Measurements from ENCODE around the gene FOXP1. TPM values are rescaled to one million over a fixed set of nuclear protein-coding genes. Genes with fewer than 3 reads are reported as not detected.

FOXP1 gene
- total and polyA plus RNA-seq, 2 of the 13 experiments (the other 11 are each of a cell fraction or from before 2014, with no cell fraction given) = 40.4 to 59.0 TPM

- TF ChIP-seq MYPOP (CRISPR knock-in tag; IDR thresholded peaks at IDR 0.05) = peak; percentile 52; the same call in 1 of the 2 replicates
- TF ChIP-seq REXO4 (CRISPR knock-in tag; IDR thresholded peaks at IDR 0.05; ENCODE audit: borderline replicate concordance) = no peak
- no peak for TF ChIP-seq RERE (CRISPR knock-in tag; IDR thresholded peaks at IDR 0.05; ENCODE audit: low read depth)
- TF ChIP-seq NAIF1 (CRISPR knock-in tag; IDR thresholded peaks at IDR 0.05; ENCODE audit: borderline replicate concordance) = no peak
- TF ChIP-seq ZMAT5 (CRISPR knock-in tag; IDR thresholded peaks at IDR 0.05; ENCODE audit: borderline replicate concordance, low read depth) = no peak
- TF ChIP-seq DMTF1 (CRISPR knock-in tag; IDR thresholded peaks at IDR 0.05) = no peak
- no peak for TF ChIP-seq JUN (CRISPR knock-in tag; IDR thresholded peaks at IDR 0.05)
- no peak for TF ChIP-seq ZNF567 (CRISPR knock-in tag; IDR thresholded peaks at IDR 0.05; ENCODE audit: borderline replicate concordance)
- TF ChIP-seq KLF16 (CRISPR knock-in tag; IDR thresholded peaks at IDR 0.05) = no peak
- no peak for TF ChIP-seq CREB1 (IDR thresholded peaks at IDR 0.05)
- TF ChIP-seq CREB1 (CRISPR knock-in tag; IDR thresholded peaks at IDR 0.05) = no peak
- TF ChIP-seq ZBTB38 (CRISPR knock-in tag; IDR thresholded peaks at IDR 0.05) = no peak; the same call in 1 of the 2 replicates
- TF ChIP-seq PITX1 (CRISPR knock-in tag; IDR thresholded peaks at IDR 0.05) = no peak
- TF ChIP-seq ZNF280D (CRISPR knock-in tag; IDR thresholded peaks at IDR 0.05) = no peak
Measured at GRCh38 chr3:71582036-71582611, 1.4 kb downstream of the FOXP1 start (continued).
